Measurements from ENCODE around the gene TAF11L10.
"Not testable (repeated sequence)": the region's sequence is repeated elsewhere in the genome, so short reads cannot be mapped to it uniquely, and the experiment has no call there.

GRCh38 chr5:17607461-17607860 is 9.8 kb upstream of the TAF11L10 start:
- TF ChIP-seq CTCF (conservative IDR thresholded peaks at IDR 0.05); ZFX (IDR thresholded peaks at IDR 0.05): not testable (repeated sequence)

Data from C4-2B (cell line).